ENCODE measurements around the gene ZNF23. TPM values are rescaled to one million over a fixed set of nuclear protein-coding genes. Genes with fewer than 3 reads are reported as not detected.

Gene ZNF23
- polyA plus RNA-seq, 4 donors = 17.0 to 20.0 (median 18.0) TPM

DNA sequence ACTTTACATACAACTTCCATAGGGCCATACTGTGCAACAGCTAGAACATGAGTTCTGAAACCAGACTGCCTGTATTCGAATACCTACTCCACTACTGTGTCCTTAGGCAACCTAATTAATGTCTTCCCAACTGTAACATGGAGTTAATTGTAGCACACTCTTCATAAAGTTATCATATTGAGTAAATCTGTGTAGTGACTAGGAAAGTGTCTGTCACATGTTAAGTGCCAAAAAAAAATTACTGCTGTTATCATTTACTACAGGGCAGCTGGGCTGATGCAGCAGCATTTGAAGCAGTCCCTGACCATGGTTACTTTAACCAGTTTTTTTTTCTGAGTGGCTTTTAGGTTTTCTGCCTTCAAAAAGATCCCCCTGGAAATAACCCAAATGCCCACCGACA, 10.9 kb upstream of the ZNF23 start:
- DNase-seq (ENCODE audit: low read depth in 4 of 4, low spot score in 3 of 4) = no peak

DNA sequence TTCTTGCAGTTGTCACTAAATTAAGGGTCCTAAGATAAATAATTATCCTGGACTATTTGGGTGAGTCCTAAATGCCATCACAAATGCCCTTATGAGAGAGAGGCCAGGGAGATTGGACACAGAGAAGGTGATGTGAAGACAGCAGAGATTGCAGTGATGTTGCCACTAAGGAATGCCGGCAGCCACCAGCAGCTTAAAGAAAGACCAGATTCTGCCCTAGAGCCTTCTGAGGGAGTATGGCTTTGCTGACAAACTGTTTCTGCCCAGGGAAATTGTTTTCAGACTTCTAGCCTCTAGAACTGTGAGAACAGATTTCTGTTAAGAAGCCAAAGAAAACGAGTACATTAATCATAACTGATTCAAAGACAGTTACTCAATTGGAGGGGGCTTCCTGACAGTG, 10.0 kb upstream of the ZNF23 start:
- DNase-seq (ENCODE audit: low read depth in 4 of 4, low spot score in 3 of 4) = no peak

DNA sequence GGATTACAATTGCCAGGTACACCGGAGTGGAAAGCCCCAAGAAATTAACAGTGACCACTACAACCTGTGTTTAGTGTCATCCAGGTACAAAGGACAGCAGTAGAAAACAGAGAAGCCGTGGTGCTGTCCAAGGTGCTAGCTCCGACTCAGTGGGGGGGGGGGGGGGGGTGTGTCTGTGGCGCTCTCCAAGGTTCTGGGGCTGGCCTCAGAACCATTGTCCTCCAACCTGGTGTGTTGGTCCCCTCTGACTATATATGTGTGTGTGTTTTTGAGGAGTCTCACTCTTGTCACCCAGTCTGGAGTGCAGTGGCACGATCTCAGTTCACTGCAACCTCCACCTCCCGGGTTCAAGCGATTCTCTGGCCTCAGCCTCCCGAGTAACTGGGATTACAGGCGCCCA, 5.8 kb upstream of the ZNF23 start:
- peak in 2 of 4 donors; percentile 12 to 30 for DNase-seq (ENCODE audit: low read depth in 4 of 4, low spot score in 3 of 4)

- no peak for DNase-seq (ENCODE audit: low read depth in 4 of 4, low spot score in 3 of 4)
Measured at GRCh38 chr16:71464231-71464630, 2.2 kb upstream of the ZNF23 start.

GRCh38 chr16:71460941-71461340, 1.1 kb downstream of the ZNF23 start:
- DNase-seq (ENCODE audit: low read depth in 4 of 4, low spot score in 3 of 4) = no peak

- DNase-seq (ENCODE audit: low read depth in 4 of 4, low spot score in 3 of 4) = no peak
Measured at GRCh38 chr16:71460236-71460635, 1.8 kb downstream of the ZNF23 start.

DNA sequence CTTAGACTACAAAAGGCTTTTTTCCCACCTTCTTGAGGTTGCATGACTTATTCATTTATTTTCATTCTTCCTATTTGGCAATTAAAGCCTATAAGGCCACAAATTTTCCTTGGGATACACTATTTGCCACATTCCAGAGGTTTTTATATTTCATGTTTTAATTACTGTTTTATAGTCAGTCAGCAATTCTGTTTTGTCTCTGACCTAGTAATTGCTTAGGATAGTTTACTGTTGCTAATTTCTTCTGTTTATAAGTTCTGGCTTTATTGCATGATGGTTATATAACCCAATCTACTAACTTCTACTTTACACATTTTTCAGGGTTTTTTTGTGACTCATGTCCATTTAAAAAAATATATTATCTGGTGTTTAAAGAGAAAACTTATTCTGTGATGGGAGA, 2.5 kb downstream of the ZNF23 start:
- no peak for DNase-seq (ENCODE audit: low read depth in 4 of 4, low spot score in 3 of 4)

DNA sequence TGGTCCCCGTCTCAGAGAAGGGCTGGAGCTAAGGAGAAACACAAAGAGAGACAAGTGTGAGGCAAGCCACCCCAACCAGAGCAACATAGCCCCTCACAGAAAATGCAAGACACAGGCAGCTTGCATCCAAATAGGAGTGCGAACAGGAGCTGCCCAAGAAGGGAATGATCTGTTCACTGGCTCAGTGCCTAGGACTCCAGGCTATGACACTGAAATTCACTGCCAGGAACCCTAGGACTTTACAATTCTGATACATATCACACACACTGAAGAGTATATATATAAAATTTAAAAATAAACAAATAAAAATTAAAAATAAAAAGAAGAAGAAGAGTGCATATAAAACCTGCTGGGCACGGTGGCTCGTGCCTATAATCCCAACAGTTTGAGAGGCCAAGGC, 5.2 kb downstream of the ZNF23 start:
- no peak for DNase-seq (ENCODE audit: low read depth in 4 of 4, low spot score in 3 of 4)

DNA sequence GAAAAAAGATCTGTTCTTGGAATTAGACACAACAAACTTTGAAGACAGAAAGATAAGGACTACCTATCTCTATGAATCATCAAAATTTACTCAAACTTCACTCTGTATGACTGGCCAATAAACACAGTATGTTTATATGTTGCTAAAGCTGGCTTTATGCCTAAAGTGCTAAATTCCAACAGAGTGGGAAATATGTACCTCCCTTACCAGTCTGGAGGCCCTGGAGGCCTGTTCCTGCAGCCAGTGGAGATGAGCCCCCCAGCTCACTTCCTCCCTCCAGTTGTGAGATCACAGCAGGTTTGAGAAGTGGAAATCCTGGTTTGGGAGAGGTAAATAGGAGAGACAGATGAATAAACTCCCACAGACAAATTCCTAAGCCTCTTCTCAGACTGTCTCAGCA, 9.0 kb downstream of the ZNF23 start:
- DNase-seq (ENCODE audit: low read depth in 4 of 4, low spot score in 3 of 4) = no peak

- DNase-seq (ENCODE audit: low read depth in 4 of 4, low spot score in 3 of 4) = no peak
Measured at GRCh38 chr16:71449020-71449419, 13.0 kb downstream of the ZNF23 start.

DNA sequence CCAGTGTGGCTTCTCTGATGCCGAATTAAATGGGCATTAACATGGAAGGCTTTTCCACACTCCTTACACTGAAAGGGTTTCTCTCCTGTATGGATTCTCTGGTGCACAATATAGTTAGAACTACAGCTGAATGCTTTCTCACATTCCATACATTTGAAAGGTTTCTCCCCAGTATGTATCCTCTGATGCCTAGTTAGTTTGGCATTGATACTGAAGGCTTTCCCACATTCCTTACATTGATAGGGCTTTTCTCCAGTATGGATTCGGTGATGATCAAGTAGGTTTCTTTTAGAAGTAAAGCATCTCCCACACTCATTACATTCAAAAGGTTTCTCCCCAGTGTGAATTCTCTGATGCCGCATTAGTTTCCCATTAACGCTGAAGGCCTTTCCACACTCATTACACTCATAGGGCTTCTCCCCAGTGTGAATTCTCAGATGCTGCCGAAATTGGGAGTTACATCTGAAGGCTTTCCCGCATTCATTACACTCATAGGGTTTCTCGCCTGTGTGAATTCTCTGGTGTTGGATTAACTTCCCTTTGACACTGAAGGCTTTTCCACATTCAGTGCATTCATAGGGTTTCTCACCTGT, 13.7 kb downstream of the ZNF23 start:
- DNase-seq (ENCODE audit: low read depth in 4 of 4, low spot score in 3 of 4) = no peak

DNA sequence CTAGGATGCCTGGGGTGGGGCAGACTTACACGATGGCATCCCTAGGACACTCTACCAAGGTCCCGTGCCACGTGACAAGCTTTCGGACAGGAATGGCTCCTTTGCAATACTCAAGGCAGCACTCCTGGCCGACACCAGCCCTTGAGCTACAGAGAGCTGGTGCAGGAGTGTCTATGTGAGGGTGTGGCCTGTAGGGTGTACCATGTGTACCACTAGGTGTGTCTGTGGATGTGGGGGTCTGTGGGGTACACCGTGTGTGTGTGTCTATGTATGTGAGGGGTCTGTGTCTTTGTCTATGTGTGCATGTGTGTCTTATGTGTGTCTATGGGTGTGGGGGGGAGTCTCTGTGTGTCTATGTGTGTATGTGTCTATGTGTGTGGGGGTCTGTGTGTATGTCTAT, 18.3 kb downstream of the ZNF23 start:
- DNase-seq (ENCODE audit: low read depth in 4 of 4, low spot score in 3 of 4) = no peak

DNA sequence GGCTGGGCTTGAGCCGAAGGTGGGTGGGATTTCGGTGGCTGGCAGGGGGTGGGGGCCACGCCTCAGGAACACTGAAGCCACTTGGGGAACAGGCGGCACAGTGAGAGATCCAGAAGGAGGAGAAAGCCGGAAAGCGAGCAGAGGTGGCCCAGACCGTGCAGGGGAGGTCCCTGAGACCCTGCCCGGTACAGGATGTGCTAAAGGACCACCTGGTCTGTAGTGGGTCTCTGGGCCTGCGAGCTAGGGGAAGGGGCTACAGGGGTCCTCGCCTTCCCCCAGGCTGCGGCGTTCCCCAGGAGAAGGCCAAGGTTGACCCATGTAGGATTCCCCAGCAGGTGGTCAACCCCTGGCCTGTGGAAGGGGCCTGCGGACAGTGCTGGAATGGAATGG, 20.0 kb downstream of the ZNF23 start, which contains the start of gene TLE7:
TLE7 (minus strand) TSS at position 4 of the 390 bp plus-strand sequence. CDS start 8,730 bp downstream, outside the sequence.
- DNase-seq (ENCODE audit: low read depth in 4 of 4, low spot score in 3 of 4) = no peak

DNA sequence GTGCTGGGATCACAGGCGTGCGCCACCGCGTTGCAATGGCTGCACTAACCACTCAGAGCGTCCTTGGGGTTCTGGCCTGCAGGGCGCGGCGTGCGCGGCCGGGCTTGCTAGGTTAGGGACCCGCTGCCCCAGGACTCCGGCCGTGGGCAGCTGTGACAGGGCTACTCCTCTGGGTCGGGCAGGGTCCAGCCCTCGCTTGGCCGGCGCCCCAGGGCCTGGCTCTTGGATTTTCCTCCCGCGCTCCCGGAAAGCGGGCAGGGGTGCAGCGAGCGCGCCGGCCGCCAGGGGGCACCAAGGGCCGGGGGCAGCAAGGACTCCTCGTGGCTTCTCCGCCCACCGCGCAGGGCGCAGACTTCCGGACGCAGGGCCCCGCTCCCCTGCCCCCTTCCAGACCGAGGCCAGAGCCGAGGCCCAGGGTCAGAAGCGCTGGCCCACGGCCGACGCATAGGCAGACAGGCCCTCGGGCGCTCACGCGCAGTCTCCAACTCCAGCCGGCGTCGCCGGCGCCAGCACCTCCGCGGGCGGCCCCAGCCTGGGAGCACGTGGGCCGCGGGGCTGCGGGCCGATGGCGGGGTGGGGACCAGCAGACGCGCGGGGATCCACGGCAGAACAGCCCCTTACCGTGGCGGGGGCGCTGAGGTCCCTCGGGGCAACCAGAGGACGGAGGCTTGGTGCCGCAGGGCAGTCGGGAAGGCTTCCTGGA, 20.5 kb downstream of the ZNF23 start:
- no peak for DNase-seq (ENCODE audit: low read depth in 4 of 4, low spot score in 3 of 4)

GRCh38 chr16:71440669-71441347, 21.2 kb downstream of the ZNF23 start:
- DNase-seq (ENCODE audit: low read depth in 4 of 4, low spot score in 3 of 4) = no peak

DNA sequence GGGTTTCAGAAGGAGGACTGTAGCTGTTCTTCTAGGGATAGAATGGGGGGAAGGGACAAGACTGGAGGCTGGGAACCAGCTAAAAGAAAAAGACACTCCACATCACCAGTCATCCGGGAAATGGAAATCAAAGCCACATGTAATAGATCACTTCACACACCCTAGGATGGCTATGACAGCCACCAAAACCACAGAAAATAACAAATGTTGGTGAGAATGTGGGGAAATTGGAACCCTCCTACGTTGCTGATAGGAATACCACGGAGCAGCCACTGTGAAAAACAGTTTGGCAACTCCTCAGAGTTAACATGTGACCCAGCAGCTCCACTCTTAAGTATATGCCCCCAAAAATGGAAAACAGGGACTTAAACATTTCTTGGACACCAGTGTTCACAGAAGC, 22.5 kb downstream of the ZNF23 start:
- DNase-seq (ENCODE audit: low read depth in 4 of 4, low spot score in 3 of 4) = no peak

DNA sequence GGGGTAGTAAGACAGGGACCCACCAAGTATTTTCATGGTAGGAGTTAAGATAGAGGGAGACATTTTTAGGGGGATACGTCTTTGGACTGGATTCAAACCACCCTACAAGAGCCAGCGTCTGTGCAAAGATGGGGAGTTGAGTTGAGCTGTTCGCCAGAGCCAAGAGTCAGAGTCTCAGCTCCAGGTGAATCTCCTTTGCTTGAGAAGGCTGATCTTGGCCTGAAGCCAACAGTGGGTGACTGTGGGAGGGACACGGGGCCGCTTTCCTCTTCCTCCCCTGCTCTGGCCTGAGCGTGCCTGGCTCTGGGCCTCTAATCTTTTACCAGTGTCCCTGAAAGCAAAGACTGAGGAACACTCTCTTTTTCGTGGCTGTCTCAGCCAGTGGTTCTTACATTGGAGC, 25.6 kb downstream of the ZNF23 start:
- DNase-seq (ENCODE audit: low read depth in 4 of 4, low spot score in 3 of 4) = no peak

GRCh38 chr16:71432906-71433305, 29.1 kb downstream of the ZNF23 start:
- DNase-seq (ENCODE audit: low read depth in 4 of 4, low spot score in 3 of 4) = no peak

- DNase-seq (ENCODE audit: low read depth in 4 of 4, low spot score in 3 of 4) = no peak
Measured at GRCh38 chr16:71431991-71432390, 30.1 kb downstream of the ZNF23 start.

GRCh38 chr16:71431176-71431575, 30.9 kb downstream of the ZNF23 start:
- DNase-seq (ENCODE audit: low read depth in 4 of 4, low spot score in 3 of 4) = no peak

GRCh38 chr16:71430744-71431143, 31.3 kb downstream of the ZNF23 start:
- no peak for DNase-seq (ENCODE audit: low read depth in 4 of 4, low spot score in 3 of 4)

DNA sequence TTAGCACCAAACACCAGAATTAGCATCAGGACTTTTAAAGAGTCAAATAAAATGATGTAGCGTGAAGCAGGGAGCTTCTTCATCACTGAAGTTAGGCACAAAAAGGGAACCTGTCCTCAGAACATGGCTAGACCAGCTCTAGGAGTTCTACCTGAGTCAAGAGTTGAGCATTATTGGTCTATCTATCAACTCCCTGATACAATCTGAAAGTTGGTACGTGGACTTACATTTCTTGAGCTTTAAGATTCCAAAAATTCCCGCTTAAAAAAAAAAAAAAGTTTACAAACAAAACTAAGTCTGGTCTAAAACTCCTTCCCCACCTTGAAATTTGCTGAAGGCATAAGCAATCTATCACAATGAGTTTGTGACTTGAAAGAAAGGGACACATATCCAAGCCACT, 32.5 kb downstream of the ZNF23 start:
- no peak for DNase-seq (ENCODE audit: low read depth in 4 of 4, low spot score in 3 of 4)

All from left renal pelvis (tissue), 4 donors.